ENCODE measurements around the gene ZNF367.

The ZNF367 gene

DNA sequence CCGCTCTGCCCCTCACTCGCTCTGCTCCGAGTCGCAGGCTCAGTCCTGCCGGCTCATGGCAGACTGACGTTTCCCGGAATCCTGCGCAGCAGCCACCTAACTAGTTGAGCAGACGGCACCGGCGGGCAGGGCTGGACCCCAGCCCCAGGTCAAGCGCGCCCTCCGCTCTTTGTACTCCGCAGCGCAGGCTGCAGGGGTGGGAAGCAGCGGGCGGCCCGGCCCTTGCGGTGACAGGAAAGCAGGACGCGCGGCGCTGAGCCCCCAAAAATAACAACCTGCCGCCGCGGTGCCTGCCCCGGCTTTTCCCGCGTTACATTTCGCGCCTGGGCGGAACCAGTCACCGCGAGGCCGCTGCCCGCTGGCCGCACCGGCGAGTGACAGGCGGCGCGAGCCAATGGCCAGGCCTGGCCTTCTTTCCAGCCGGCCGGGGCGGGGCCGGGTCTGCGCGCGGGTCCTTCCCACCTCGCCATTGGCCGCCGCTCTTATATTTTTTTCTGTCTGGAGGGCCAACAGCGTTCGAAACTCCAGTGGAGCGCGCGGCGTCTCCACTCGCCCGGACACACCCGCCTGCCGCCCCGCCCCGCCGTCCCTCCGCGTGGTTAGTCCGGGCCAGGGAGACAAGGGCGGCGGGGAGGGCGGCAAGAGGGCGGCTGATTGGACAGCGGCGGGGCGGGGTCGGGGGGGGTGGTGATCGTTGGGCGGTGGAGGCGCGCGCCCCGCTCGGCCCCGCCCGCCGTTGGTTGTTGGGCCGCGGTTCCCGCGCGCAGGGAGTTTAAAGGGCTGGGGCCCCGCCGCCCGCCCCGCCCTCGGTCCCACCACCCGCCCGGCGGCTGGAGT is at the start of gene ZNF367:
ZNF367 (minus strand) TSS at position 288 of the 837 bp plus-strand sequence. CDS start 338 bp downstream, outside the sequence.
- in situ Hi-C loops (cut with MboI; ENCODE audit: low sequenced_read_pairs), result no loop called here

DNA sequence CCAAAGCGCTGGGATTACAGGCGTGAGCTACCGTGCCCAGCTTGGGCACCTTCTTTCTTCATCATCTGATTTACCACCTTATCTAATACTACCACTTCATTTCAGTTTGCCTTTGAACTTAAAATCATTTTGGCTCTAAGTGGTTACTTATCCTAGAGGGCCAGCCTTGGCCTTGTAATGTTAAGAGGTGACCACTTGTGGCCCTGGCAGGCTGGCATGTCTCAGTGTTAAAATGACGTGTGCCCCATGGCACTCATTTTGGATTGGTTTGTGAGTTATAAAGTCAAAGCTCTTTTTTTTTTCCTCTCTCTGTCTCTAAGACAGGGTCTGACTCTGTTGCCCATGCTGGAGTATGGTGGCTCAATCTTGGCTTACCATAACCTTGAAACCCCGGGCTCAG is 49.6 kb upstream of the ZNF367 start:
- in situ Hi-C loops (cut with MboI; ENCODE audit: low sequenced_read_pairs), result no loop called here

DNA sequence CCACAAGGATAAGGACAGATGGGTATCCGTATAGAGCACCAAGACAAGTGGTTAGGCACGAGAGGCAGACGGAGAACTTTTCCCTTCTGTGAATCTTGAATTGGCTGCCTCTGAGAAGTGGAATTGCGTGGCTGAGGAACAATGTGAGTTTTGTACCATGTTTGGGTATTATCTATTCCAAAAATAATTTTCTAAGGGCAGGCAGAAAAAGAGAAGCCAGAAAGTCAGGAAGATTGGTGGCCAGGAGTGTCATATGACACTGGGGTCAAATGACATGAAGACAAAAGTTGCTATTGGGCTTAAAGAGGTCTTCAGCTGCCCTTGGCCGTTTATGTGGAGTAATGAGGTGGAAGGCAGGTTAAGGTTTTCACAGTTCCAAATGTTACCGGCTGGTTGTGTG is 46.3 kb upstream of the ZNF367 start:
- in situ Hi-C loops (cut with MboI; ENCODE audit: low sequenced_read_pairs), result no loop called here

DNA sequence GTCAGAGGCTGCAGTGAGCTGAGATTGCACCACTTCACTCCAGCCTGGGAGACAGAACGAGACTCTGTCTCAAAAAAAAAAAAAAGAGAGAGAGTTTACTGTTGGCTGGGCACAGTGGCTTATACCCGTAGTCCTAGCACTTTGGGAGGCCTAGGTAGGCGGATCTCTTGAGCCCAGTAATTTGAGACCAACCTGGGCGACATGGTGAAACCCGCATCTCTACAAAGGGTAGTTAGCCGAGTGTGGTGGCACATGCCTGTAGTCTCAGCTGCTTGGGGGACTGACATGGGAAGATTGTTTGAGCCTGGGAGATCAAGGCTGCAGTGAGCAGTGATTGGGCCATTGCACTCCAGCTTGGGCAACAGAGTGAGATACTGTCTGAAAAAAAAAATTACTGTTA is 44.4 kb upstream of the ZNF367 start:
- in situ Hi-C loops (cut with MboI; ENCODE audit: low sequenced_read_pairs), result no loop called here

DNA sequence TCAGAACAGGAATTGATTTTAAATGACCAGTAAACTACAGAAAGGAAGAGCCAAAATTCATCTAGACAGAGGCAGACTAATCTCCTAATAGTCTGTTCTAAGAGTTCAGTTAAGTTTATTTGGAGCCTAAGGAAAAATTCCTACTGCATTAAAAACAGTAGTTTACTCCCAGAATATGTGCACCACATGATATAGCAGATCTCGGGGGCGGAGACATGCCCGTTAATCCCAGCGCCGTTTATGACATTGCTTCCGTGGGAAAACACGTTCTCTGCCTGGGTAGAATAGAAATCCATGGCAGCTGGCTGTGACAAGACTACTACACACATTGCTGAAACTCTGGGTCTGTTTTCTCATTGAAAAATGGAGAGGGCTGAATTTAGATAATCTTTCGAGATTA is 43.2 kb upstream of the ZNF367 start:
- in situ Hi-C loops (cut with MboI; ENCODE audit: low sequenced_read_pairs), result no loop called here

DNA sequence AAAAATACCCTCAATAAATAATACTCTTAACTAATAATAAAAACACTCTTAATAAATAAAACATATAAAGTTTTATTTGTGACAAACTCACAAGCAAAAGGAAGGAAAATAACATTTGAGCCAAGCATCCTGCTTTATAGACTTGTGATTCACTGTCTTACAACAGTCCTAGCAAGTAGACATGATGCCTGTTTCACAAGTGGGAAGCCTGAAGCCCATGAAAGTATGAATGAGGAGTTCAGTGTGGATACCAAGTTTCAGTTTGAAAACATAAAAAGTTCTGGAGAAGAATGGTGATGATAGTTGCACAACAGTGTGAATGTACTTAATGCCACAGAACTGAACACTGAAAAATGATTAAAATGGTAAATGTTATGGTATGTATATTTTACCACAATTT is 42.7 kb upstream of the ZNF367 start:
- in situ Hi-C loops (cut with MboI; ENCODE audit: low sequenced_read_pairs), result no loop called here

DNA sequence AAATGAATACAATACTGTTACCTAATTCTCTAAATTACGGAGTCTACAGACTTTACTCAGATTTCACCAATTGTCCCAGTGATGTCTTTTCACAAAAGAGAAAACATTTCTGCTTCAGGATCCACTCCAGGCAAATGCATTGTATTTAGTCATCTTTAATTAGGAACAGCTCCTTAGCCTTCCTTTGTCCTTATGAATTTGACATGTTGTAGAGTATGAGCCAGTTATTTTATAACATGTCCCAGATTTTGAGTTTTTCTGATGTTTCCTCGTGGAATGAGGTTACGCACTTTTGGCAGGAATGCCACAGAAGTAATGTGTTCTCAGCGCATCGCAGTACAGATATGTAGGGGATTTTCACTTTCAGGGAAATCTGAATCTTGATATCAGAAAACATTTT is 42.3 kb upstream of the ZNF367 start:
- in situ Hi-C loops (cut with MboI; ENCODE audit: low sequenced_read_pairs), result no loop called here

DNA sequence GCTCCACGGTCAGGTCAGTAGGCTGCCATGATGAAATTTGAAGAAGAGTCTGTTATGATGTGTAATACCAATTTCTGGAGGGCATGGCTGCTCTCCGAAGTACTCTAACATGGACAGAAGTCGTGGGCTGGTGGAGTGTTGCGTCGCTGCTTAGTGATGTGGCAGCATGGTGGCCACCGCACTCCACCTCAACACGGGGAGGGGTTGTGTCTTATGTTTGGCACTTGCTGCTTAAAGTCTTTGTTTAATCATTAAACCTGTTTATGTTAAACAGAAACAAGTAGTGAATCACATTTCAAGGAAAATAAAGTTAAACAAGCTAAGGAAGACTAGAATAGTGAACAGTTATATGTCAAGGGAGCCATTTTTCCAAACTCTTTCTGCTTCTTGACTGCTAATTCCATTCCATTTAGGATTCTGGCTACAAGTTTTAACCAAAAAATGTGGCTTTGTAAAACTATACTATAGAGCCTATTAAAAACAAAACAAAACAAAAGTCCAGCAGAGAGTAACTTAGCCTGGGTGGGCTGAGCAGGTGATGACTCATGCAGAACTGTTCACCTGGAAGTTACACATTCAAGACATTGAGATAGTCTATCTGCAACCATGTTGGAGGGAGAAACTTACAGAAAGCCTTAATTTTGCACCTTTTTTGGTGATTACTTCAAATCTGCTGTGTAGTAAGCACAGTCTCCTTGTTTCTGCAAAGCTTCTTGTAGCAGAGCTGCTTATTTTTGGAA is 41.3 kb upstream of the ZNF367 start:
- in situ Hi-C loops (cut with MboI; ENCODE audit: low sequenced_read_pairs), result no loop called here

DNA sequence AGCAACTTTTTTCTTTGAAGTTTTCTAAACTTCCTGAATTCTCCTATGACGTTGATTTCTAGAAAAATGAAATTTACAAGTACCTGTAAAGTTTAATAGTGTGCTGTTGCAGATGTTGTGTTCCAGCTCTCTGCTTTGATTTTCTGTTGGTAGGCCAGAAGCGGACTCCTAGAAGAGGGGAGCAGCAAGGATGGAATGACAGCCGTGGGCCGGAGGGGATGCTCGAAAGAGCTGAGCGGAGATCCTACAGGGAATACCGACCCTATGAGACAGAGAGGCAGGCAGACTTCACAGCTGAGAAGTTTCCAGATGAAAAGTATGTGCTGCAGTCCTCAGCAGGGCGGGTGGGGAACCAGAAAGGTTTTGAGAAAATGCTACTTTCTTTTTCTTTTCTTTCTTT is 40.1 kb upstream of the ZNF367 start:
- in situ Hi-C loops (cut with MboI; ENCODE audit: low sequenced_read_pairs), result no loop called here

DNA sequence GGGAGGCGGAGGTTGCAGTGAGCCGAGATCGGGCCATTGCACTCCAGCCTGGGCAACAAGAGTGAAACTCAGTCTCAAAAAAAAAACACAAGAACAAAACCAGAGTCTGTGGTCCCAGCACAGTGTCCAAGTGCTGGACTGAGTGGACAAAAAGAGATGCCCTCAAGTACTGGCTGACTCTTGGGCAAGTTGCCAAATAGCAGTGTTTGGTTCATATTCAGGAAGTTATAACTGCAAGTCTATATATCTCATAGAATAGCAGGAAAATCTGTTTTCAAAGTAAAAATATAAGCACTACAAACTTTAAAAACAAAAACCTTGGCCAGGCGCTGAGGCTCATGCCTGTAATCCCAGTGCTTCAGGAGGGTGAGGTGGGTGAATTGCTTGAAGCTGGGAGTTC is 39.1 kb upstream of the ZNF367 start:
- in situ Hi-C loops (cut with MboI; ENCODE audit: low sequenced_read_pairs), result no loop called here

DNA sequence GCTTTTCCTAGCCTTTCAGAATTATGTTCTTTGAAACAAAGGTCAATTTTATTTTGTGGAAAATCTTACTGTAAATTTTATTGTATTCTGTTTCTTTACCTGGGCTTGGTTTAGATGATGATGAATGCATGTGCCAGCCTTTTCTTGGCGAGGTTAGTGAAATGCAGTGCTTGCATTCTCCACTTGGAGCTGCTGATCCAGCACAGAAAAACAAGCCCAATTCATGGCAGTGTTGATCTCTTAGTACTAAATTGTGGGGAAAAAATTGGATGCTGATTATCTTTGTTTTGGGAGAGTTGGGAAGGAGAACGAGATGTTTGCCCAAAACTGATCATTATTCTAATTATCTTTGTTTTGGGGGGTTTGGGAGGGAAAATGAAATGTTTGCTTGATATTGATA is 35.5 kb upstream of the ZNF367 start:
- in situ Hi-C loops (cut with MboI; ENCODE audit: low sequenced_read_pairs), result no loop called here

DNA sequence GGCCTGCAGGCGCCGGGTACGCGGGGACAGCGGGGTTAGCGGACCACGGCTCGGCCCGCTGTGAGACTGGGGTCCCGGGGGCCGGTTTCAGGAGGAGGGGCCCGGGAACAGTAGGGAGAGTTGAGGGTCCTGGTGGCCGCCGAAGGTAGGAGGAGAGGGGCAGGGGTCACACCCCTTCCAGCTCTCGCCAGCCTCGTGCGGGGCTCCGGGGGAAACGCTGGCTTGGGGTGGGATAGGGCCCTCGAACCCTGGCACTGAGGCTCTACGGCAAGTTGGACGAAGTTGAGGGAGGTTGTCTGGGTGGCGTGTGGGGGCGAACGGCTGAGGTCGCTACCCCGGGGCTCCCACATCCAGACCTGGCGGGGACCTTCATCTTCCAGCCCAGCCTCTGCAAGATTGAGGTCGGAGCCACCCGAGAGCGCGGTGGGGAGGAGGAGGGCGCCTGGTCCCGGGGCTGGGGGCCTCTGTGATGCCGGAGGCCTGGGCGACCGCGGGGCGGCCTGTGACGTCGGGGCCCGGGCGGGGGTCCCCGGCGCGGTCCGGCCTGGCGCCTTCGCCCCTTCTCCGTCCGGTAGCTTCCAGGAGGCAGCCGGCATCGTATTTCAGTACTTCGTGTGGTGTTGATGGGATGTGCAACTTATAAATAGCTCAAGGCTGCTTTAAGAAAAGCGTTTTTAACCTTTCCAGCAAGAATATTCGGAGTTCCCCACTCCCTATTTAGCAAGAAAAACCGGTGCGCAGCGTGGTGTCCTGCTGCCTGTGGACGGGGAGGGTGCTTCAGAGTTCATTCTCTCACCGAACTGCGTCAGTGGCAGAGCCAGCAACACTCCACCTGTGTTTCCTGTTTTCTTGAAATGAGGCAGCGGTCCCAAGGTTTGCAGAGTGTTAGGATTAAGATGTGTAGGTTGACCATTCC is 32.7 kb upstream of the ZNF367 start:
- in situ Hi-C loops (cut with MboI; ENCODE audit: low sequenced_read_pairs), result no loop called here

DNA sequence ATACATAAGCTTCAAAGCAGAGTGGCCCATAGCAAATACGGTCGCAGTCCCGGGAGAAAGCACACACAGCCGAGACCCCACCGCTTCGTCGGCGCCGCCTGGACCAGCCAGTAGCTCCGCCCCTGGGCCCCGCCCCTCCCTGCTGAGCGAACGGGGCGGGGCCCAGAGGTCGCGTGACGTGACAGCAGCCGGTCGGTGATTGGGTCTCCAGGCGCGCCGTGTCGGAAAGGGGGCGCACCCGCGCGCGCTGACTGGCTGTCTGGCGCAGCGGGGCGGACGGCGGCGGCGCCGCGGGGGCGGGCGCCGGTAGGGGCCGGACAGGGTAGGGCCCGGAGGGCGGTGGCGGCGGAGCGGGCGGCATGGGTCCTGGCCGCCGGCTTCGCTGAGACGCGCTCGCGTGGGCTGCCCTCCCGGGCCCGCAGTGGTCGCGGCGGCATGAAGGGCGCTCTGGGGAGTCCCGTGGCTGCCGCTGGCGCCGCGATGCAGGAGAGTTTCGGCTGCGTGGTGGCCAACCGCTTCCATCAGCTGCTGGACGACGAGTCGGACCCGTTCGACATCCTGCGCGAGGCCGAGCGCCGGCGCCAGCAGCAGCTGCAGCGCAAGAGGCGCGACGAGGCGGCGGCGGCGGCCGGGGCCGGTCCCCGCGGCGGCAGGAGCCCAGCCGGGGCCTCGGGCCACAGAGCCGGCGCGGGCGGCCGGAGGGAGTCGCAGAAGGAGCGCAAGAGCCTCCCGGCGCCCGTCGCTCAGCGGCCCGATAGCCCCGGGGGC is 31.9 kb upstream of the ZNF367 start, which contains the start of gene HABP4:
HABP4 (plus strand) TSS at position 325 of the 768 bp plus-strand sequence; CDS start at position 436, 111 bp downstream.
- in situ Hi-C loops (cut with MboI; ENCODE audit: low sequenced_read_pairs), result loop anchor here (10.0 kb wide), 1 partner anchor 215 kb away; no protein-coding TSS in a partner anchor

DNA sequence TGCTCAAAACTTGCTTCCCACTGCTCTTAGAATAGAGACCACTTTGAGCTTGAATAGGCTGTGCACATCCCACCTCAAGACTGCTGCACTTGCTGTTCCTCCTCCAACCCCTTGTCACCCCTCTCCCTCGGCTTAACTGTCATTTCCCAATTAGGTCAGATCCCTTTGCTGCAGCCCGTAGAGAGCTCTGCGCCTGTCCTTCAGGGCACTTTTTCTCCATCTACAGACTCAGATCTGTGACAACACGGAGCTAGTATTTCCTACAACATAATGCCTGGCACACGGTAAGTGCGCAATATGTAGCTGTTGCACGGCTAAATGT is 31.3 kb upstream of the ZNF367 start:
- in situ Hi-C loops (cut with MboI; ENCODE audit: low sequenced_read_pairs), result loop anchor here (10.0 kb wide), 1 partner anchor 215 kb away; no protein-coding TSS in a partner anchor

DNA sequence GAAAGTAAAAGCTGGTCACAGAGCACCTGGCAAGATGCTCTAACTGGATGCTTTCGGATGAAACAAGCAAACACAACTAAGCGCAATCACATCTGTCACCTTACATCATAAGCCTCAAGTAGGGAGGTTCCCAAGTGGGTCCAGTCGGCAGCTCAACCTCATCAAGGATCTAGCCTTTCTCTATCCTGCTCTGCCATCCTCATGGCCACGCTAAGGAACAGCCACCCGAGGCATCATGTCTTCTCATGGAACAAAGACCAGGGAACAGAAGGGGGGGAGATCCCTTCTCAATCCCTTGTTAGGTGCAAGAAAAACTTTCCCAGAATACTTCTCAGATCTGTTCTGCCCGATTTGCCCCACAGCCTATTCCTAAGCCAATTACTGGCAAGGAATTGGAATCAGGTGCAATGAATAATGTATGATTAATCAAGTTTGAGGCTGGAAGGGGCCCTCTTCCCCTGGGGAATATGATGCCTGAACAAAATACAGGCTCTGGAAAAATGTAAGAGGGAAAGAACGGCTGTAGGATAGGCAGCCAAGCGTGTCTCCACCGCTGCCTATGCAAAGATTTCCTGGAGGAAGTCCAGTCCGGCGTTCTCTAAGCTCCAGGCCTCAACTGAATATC is 30.5 kb upstream of the ZNF367 start:
- in situ Hi-C loops (cut with MboI; ENCODE audit: low sequenced_read_pairs), result loop anchor here (10.0 kb wide), 1 partner anchor 216 kb away; no protein-coding TSS in a partner anchor

DNA sequence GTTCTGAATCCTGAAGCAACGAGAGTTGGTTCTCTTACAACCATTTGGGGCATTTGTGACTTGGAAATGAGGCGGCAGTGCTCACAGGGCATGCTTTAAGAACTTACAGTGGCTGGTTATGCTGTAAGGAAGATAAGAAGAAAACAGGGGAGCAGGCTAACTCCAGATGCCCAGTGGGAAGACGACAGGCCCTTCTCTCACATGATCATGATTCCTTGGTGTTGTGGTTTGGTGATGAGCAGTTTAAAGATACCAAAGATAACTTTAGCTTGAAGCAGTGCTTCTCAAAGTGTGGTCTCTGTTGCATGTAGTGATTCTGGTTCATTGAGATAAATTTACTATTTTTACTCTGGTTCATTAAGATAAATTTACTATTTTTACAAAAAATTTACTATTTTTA is 29.2 kb upstream of the ZNF367 start:
- in situ Hi-C loops (cut with MboI; ENCODE audit: low sequenced_read_pairs), result loop anchor here (10.0 kb wide), 1 partner anchor 217 kb away; no protein-coding TSS in a partner anchor

DNA sequence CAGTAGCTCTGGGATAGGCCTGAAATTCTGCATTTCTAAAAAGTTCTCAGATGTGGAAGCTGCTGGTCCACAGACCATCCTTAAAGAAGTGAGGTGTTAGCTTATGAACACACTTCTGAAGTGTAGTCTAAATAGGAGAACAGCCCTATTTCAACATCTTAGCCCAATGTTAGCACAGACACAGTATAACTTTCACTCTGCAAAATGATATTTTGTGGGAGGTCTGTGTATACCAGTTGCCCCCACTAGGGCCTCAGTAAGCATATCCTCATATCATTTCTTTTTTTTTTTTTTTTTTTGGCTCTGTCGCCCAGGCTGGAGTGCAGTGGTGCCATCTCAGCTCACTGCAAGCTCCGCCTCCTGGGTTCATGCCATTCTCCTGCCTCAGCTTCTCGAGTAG is 24.3 kb upstream of the ZNF367 start:
- in situ Hi-C loops (cut with MboI; ENCODE audit: low sequenced_read_pairs), result loop anchor here (10.0 kb wide), 1 partner anchor 222 kb away; no protein-coding TSS in a partner anchor

DNA sequence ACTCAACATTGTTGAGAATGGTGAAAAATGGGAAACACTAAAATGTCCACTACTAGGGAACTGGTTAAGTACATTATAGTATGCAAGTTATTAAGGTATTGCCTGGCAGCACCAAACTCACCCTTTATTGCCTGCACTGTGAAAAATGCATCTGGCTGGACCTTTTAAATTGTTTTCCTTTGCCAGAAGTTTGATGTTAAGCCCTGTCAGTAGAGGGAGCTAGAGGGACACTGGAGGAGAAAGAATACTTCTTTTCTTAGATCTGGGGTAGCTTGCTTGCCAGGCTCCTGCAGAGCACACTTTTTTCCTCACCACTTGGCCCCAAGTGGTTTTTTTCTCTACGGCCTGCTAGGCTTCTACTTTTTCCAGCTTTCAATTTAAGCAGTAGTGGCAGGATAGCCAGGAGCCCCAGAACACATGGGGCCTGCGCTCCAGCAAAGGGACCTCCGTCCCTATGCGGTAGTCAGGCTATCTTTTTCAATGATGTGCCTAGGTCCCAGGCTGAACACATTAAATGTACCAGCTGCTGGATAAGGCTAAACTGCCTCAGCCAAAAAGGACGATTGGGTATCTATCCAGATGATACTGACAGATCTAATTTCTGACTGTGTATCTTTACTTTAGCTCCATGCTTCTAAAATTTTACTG is 23.8 kb upstream of the ZNF367 start:
- in situ Hi-C loops (cut with MboI; ENCODE audit: low sequenced_read_pairs), result loop anchor here (10.0 kb wide), 1 partner anchor 223 kb away; no protein-coding TSS in a partner anchor

DNA sequence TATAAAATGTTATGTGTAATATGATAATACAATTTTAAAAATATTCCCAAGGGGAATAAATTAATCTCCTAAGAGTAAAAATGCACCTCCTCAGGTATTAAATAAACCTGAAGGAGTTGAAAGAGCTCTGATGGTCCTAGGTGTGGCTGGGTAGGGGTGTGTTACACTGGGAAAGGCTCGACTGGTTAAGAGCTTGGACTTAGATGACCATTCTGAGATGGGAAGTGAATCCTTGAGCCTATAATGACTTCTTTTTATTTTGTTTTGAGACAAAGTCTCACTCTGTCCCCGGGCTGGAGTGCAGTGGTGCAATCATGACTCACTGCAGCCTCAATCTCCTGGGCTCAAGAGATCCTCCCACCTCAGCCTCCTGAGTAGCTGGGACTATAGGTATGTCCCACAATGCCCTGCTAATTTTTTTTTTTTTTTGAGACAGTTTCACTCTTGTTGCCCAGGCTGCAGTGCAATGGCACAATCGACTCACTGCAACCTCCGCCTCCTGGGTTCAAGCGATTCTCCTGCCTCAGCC is 22.6 kb upstream of the ZNF367 start:
- in situ Hi-C loops (cut with MboI; ENCODE audit: low sequenced_read_pairs), result loop anchor here (10.0 kb wide), 1 partner anchor 224 kb away; no protein-coding TSS in a partner anchor

All from HL-60/S4 (cell line).